Measurements from ENCODE around the gene RNPEPL1. TPM values are rescaled to one million over a fixed set of nuclear protein-coding genes. Genes with fewer than 3 reads are reported as not detected.

Gene RNPEPL1
- total RNA-seq, 4 donors from 2014 or later: 76.1 to 99.9 (median 78.6) TPM

DNA sequence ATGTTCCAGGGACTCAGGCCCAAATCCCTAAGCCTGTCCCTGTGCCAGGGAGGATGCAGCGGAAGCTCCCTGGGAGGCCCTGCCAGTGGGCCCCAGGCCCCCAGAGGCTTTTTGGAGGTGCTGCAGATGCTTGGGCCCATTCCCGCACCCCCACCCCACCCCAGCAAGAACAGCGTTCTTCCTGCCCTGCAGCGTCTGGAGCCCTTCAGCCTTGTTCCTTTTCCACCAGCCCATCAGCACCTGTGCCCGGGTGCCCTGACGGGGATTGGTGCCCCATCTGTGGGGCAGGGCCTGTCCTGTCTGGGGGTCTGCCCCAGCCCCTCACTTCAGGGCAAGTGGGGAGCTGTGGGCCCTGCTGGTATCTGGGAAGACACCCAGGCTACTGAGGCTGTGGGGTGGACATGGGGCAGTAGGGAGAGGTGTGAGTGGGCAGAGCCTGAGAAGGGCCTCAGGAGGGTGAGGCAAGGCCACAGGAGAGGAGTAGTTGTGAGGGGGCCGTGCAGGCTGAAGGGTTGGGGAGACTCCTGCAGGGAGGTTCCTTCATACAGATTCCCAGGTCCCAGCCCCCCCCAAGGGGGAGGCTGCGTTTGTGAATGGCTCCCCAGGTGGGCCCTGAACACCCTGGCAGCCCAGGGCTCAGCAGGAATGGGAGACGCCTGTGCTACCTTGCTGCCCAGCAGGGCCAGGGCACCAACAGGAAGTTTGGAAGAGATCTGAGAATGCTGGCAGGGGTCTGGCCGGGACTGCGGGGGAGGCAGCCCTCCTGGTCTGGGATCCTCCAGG is 2.4 kb downstream of the RNPEPL1 start:
- DNase-seq (ENCODE audit: low spot score in 2 of 2): peak in 1 of 2 donors; percentile 75
- H3K4me3 ChIP-seq (ENCODE audit: low read depth, poor library complexity, severe bottlenecking): no peak overlapping the region

GRCh38 chr2:240571314-240571973 is 3.2 kb downstream of the RNPEPL1 start:
- TF ChIP-seq CTCF (IDR thresholded peaks at IDR 0.05): no peak
- no peak for TF ChIP-seq POLR2A (IDR thresholded peaks at IDR 0.05)
- intact Hi-C loops (cut with DNase I; ENCODE audit: low total_unique reads): no loop called here
- DNase-seq (ENCODE audit: low spot score in 2 of 2): peak in 1 of 2 donors; percentile 78
- H3K4me3 ChIP-seq (ENCODE audit: low read depth, poor library complexity, severe bottlenecking): no peak overlapping the region
- WGBS, 2 donors: 82 to 89% methylated on average over 18 of the region's 18 CpGs

More for the DNA sequence above, 2.4 kb downstream of the RNPEPL1 start:
- 71 to 72% methylated on average over 9 to 10 of the region's 11 CpGs for WGBS, 2 donors
- TF ChIP-seq POLR2A (IDR thresholded peaks at IDR 0.05): no peak
- no peak for TF ChIP-seq CTCF (IDR thresholded peaks at IDR 0.05)
- intact Hi-C loops (cut with DNase I; ENCODE audit: low total_unique reads): no loop called here

- no peak for DNase-seq (ENCODE audit: low spot score in 2 of 2)
- H3K4me3 ChIP-seq (ENCODE audit: low read depth, poor library complexity, severe bottlenecking): no peak overlapping the region
- WGBS, 2 donors: 89 to 92% methylated on average over 24 to 29 of the region's 30 CpGs
- intact Hi-C loops (cut with DNase I; ENCODE audit: low total_unique reads): no loop called here
- TF ChIP-seq POLR2A (IDR thresholded peaks at IDR 0.05) (no peak), CTCF (IDR thresholded peaks at IDR 0.05) (no peak)
These were observed 4.1 kb downstream of the RNPEPL1 start for GRCh38 chr2:240572141-240573031.

GRCh38 chr2:240573071-240573515 is 4.8 kb downstream of the RNPEPL1 start:
- intact Hi-C loops (cut with DNase I; ENCODE audit: low total_unique reads): no loop called here
- TF ChIP-seq POLR2A (IDR thresholded peaks at IDR 0.05): no peak
- TF ChIP-seq CTCF (IDR thresholded peaks at IDR 0.05): no peak
- WGBS, 2 donors: 78 to 87% methylated on average over 11 to 13 of the region's 20 CpGs
- DNase-seq (ENCODE audit: low spot score in 2 of 2): no peak
- no peak overlapping the region for H3K4me3 ChIP-seq (ENCODE audit: low read depth, poor library complexity, severe bottlenecking)

GRCh38 chr2:240573516-240574385 is 5.5 kb downstream of the RNPEPL1 start:
- TF ChIP-seq CTCF (IDR thresholded peaks at IDR 0.05) (no peak), POLR2A (IDR thresholded peaks at IDR 0.05) (no peak)
- H3K4me3 ChIP-seq (ENCODE audit: low read depth, poor library complexity, severe bottlenecking): no peak overlapping the region
- DNase-seq (ENCODE audit: low spot score in 2 of 2): no peak
- intact Hi-C loops (cut with DNase I; ENCODE audit: low total_unique reads): no loop called here
- WGBS, 2 donors: 90 to 92% methylated on average over 32 to 33 of the region's 37 CpGs

Measured in lower leg skin (tissue), 4 donors.